HG03439 (cell line): Measurements from ENCODE around the gene CAPN14.

Experiments
- ATAC-seq: cut with Tn5 transposase; IDR thresholded peaks from one replicate; pipeline ENCODE4 v1.9.1; 2021; ENCODE audit warnings: mild to moderate bottlenecking, moderate library complexity; ENCODE audit not compliant: unreplicated experiment

The CAPN14 gene

GRCh38 chr2:31217465-31218200, at the start of gene CAPN14:
Gene CAPN14, minus strand, starts transcription at chr2:31217515. Its CDS starts 12,068 bp downstream, at chr2:31205447.
- no peak for ATAC-seq

GRCh38 chr2:31266804-31267203, 49.5 kb upstream of the CAPN14 start:
- no peak for ATAC-seq

GRCh38 chr2:31265234-31265633, 47.9 kb upstream of the CAPN14 start:
- ATAC-seq: no peak

GRCh38 chr2:31263636-31264190, 46.4 kb upstream of the CAPN14 start:
- no peak for ATAC-seq

- ATAC-seq: no peak
Observed at GRCh38 chr2:31260870-31261269, 43.6 kb upstream of the CAPN14 start.

GRCh38 chr2:31259075-31259474, 41.8 kb upstream of the CAPN14 start:
- no peak for ATAC-seq

GRCh38 chr2:31258351-31258750, 41.0 kb upstream of the CAPN14 start:
- ATAC-seq: no peak

- peak; percentile 1 for ATAC-seq
Observed at GRCh38 chr2:31256611-31257382, 39.5 kb upstream of the CAPN14 start.

- ATAC-seq: peak; percentile 67
Observed at GRCh38 chr2:31255911-31256571, 38.7 kb upstream of the CAPN14 start.

- ATAC-seq: no peak
Observed at GRCh38 chr2:31254237-31255203, 37.2 kb upstream of the CAPN14 start.

- ATAC-seq: no peak
Observed at GRCh38 chr2:31253356-31254131, 36.2 kb upstream of the CAPN14 start.

GRCh38 chr2:31251851-31252250, 34.5 kb upstream of the CAPN14 start:
- ATAC-seq: no peak

- no peak for ATAC-seq
Observed at GRCh38 chr2:31251018-31251417, 33.7 kb upstream of the CAPN14 start.

- no peak for ATAC-seq
Observed at GRCh38 chr2:31249009-31249690, 31.8 kb upstream of the CAPN14 start.

- no peak for ATAC-seq
Observed at GRCh38 chr2:31248139-31248538, 30.8 kb upstream of the CAPN14 start.

GRCh38 chr2:31247711-31248110, 30.4 kb upstream of the CAPN14 start:
- no peak for ATAC-seq

GRCh38 chr2:31246184-31246852, 29.0 kb upstream of the CAPN14 start:
- no peak for ATAC-seq

GRCh38 chr2:31244101-31244500, 26.8 kb upstream of the CAPN14 start:
- ATAC-seq: no peak
